ENCODE data around the gene LMF1.

DNA sequence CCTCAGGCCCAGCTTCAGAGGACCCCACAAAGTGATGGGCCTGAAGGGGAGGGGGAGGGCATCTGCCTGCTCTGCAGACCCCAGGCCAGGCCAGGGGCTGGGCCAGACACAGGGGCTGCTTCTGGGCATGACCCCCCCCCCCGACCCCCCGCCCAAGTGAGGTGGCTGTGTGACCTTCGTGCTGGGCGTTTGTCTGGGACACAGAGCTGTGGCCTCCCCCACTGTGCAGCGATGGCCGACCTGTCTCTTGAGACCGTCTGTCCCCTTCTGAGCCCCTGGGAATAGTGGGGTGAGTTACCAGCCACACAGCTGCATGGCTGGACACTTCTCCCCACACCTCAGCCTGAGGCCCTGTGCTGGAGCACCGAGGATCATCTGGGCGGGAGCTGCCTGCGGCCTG, 135.4 kb downstream of the LMF1 start:
- TF ChIP-seq, protein P1, sequence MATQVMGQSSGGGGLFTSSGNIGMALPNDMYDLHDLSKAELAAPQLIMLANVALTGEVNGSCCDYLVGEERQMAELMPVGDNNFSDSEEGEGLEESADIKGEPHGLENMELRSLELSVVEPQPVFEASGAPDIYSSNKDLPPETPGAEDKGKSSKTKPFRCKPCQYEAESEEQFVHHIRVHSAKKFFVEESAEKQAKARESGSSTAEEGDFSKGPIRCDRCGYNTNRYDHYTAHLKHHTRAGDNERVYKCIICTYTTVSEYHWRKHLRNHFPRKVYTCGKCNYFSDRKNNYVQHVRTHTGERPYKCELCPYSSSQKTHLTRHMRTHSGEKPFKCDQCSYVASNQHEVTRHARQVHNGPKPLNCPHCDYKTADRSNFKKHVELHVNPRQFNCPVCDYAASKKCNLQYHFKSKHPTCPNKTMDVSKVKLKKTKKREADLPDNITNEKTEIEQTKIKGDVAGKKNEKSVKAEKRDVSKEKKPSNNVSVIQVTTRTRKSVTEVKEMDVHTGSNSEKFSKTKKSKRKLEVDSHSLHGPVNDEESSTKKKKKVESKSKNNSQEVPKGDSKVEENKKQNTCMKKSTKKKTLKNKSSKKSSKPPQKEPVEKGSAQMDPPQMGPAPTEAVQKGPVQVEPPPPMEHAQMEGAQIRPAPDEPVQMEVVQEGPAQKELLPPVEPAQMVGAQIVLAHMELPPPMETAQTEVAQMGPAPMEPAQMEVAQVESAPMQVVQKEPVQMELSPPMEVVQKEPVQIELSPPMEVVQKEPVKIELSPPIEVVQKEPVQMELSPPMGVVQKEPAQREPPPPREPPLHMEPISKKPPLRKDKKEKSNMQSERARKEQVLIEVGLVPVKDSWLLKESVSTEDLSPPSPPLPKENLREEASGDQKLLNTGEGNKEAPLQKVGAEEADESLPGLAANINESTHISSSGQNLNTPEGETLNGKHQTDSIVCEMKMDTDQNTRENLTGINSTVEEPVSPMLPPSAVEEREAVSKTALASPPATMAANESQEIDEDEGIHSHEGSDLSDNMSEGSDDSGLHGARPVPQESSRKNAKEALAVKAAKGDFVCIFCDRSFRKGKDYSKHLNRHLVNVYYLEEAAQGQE (IDR thresholded peaks at IDR 0.05; ENCODE audit: insufficient read depth in 1 of 2, low read depth in 2 of 2, low read length in 2 of 2): no peak
- TF ChIP-seq POLR2AphosphoS5 (IDR thresholded peaks at IDR 0.05; ENCODE audit: low read depth, low read length) (no peak), SIN3A (IDR thresholded peaks at IDR 0.05; ENCODE audit: borderline replicate concordance, insufficient read depth, low read length) (no peak)

Measured in PFSK-1 (cell line).